Right lobe of liver (tissue), 4 donors: ENCODE measurements around the gene NTN4.

ENCODE experiments used
- CTCF ChIP-seq, 4 donors: fragments of 200-600 bp in 3 of 4; fragments of 450-650 bp in 1 of 4; IDR thresholded peaks; one replicate each; pipeline versions ENCODE4 v1.5.1 to v1.8.0; 2016 to 2022; ENCODE audit warnings: antibody characterized with exemption in 4 of 4, mild to moderate bottlenecking in 2 of 4
- POLR2A ChIP-seq: fragments of 450-650 bp; IDR thresholded peaks from one replicate; pipeline ENCODE4 v1.6.1; 2017; ENCODE audit warnings: antibody characterized with exemption, mild to moderate bottlenecking
- donor health status: DM: no; HTN: no; CAD: no.
- donor health status: DM: no; HTN: no; CAD: no.
- donor health status: DM: no; HTN: yes; CAD: no.

- TF ChIP-seq CTCF (IDR thresholded peaks at IDR 0.05) (no peak), POLR2A (no peak)
Measured at GRCh38 chr12:95615749-95616148, 174.8 kb downstream of the NTN4 start.
